Peyer's patch (tissue), 4 donors: Measurements from ENCODE around the gene PRSS33. TPM values are rescaled to one million over a fixed set of nuclear protein-coding genes. Genes with fewer than 3 reads are reported as not detected.

ENCODE experiments used
- DNase-seq, 3 donors: peaks; one replicate each; pipeline ENCODE4 v3.0.0-alpha.2; 2017 to 2019
- H3K27ac ChIP-seq, 4 donors: fragments of 200-600 bp; sonication (generic); one replicate each; pipeline ENCODE4 v1.5.1; 2016 to 2019
- H3K27me3 ChIP-seq, 2 donors: fragments of 200-600 bp; sonication (generic); one replicate each; pipeline ENCODE4 v1.5.1; 2019
- H3K36me3 ChIP-seq, 3 donors: fragments of 200-600 bp; sonication (generic); one replicate each; pipeline ENCODE4 v1.5.1; 2016 to 2019
- H3K4me1 ChIP-seq, 4 donors: fragments of 200-600 bp; sonication (generic); one replicate each; pipeline ENCODE4 v1.5.1; 2016 to 2019
- H3K4me3 ChIP-seq, 4 donors: fragments of 200-600 bp; sonication (generic); 1 replicate in 3 of 4; 2 replicates in 1 of 4; pipeline ENCODE4 v1.5.1; 2016 to 2019; ENCODE audit warnings: mild to moderate bottlenecking in 1 of 4
- H3K9me3 ChIP-seq, 4 donors: fragments of 200-600 bp; sonication (generic); one replicate each; pipeline ENCODE4 v1.5.1; 2016 to 2019; ENCODE audit warnings: mild to moderate bottlenecking in 1 of 4
- CTCF ChIP-seq, 6 experiments: fragments of 450-650 bp in 4 of 6; fragments of 200-600 bp in 2 of 6; sonication (generic) in 1 of 6; IDR thresholded peaks; one replicate each; pipeline ENCODE4 v1.5.1; 2017 to 2019; ENCODE audit warnings: antibody characterized with exemption in 6 of 6, mild to moderate bottlenecking in 3 of 6, moderate library complexity in 1 of 6
- POLR2A ChIP-seq, 2 donors: fragments of 450-650 bp; IDR thresholded peaks; one replicate each; pipeline ENCODE4 v1.5.1; 2017; ENCODE audit warnings: antibody characterized with exemption in 2 of 2, mild to moderate bottlenecking in 2 of 2, moderate library complexity in 2 of 2
- total RNA-seq, 4 donors: library from RNA; depleted of rRNA; stranded (reverse); fragments of >200 nt; gene quantifications; one replicate each; pipeline ENCODE4 v1.1.0, GENCODE V29; 2016

The PRSS33 gene
- total RNA-seq, 4 donors from 2014 or later: not detected

DNA sequence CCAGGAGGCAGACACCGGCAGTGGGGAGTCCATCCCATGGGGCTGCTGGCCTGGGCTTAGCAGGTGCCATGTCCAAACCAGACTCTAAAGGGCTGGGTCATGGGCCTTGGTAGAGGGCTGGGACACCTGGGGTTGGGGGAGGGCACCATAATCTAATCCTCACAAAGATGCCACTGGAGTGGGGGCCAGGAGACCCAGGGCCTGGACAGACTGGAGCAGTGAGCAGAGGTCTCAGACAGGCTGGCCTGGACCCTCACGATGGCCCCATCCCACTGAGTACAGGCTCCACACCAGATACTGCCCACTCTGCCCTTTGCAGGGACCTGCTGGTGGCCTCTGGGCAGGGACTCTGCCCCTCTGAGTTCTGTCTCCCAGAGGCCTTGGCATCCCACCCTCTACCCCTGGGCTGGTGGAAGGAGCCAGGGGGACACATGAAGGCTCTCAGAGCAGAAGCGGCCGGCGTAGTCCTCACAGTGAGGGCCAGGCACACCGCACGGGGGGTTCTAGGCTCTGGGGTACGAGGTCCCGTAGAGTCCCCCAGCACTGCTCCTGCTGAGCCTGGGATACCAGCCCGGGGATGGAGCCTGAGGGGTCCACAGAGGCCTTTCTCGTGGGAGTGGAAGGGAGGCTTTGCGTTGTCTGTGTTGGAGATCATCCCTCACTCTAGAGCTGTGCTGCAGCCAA, 44.9 kb downstream of the PRSS33 start:
- TF ChIP-seq CTCF (IDR thresholded peaks at IDR 0.05) (no peak), POLR2A (IDR thresholded peaks at IDR 0.05) (no peak)
- DNase-seq: no peak
- Histone ChIP-seq H3K27me3 (no peaks in the 10 kb centered on the region), H3K4me1 (no peaks in the 10 kb centered on the region), H3K36me3 (no peaks in the 10 kb centered on the region), H3K9me3 (no peaks in the 10 kb centered on the region), H3K27ac (no peak overlapping the region), H3K4me3 (no peak overlapping the region)

- no peak overlapping the region for H3K27ac ChIP-seq
- H3K9me3 ChIP-seq: no peaks in the 10 kb centered on the region
- no peak for TF ChIP-seq POLR2A (IDR thresholded peaks at IDR 0.05)
- no peak for TF ChIP-seq CTCF (IDR thresholded peaks at IDR 0.05)
- no peaks in the 10 kb centered on the region for H3K27me3 ChIP-seq
- no peak overlapping the region for H3K4me3 ChIP-seq
- no peak for DNase-seq
- H3K4me1 ChIP-seq: no peaks in the 10 kb centered on the region
- H3K36me3 ChIP-seq: no peaks in the 10 kb centered on the region
Observed at GRCh38 chr16:2741168-2741567, 46.2 kb downstream of the PRSS33 start.

GRCh38 chr16:2740476-2740875, 46.9 kb downstream of the PRSS33 start:
- DNase-seq: no peak
- Histone ChIP-seq H3K9me3 (no peaks in the 10 kb centered on the region), H3K36me3 (no peaks in the 10 kb centered on the region), H3K27ac (no peak overlapping the region), H3K4me1 (no peaks in the 10 kb centered on the region), H3K4me3 (no peak overlapping the region), H3K27me3 (no peaks in the 10 kb centered on the region)
- TF ChIP-seq POLR2A (IDR thresholded peaks at IDR 0.05): no peak
- no peak for TF ChIP-seq CTCF (IDR thresholded peaks at IDR 0.05)

GRCh38 chr16:2739625-2740430, 47.5 kb downstream of the PRSS33 start:
- no peak for TF ChIP-seq CTCF (IDR thresholded peaks at IDR 0.05)
- no peak for TF ChIP-seq POLR2A (IDR thresholded peaks at IDR 0.05)
- Histone ChIP-seq H3K9me3 (no peaks in the 10 kb centered on the region), H3K36me3 (no peaks in the 10 kb centered on the region), H3K27ac (no peak overlapping the region), H3K4me3 (no peak overlapping the region), H3K4me1 (no peaks in the 10 kb centered on the region), H3K27me3 (no peaks in the 10 kb centered on the region)
- DNase-seq: no peak

DNA sequence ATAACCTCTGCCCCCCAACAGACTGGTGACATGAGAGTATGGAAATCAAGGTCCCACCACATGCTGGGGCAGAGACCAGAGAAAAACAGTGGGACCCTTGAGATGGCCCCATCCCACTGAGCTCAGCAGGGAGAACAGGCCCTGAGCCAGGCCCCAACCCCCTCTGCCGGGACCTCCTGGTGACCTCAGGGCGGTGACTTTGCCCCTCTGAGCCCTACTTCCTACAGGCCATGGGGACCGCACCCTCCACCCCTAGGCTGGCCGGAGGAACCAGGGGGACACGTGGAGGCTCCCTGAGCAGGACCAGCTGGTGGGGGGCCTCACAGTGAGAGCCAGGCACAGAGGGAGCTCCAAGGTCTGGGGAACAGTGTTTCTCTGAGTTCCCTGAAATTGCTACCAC, 48.7 kb downstream of the PRSS33 start:
- no peak overlapping the region for H3K27ac ChIP-seq
- no peak for TF ChIP-seq CTCF (IDR thresholded peaks at IDR 0.05)
- TF ChIP-seq POLR2A (IDR thresholded peaks at IDR 0.05): no peak
- no peak for DNase-seq
- H3K4me3 ChIP-seq: no peak overlapping the region
- no peaks in the 10 kb centered on the region for H3K4me1 ChIP-seq
- no peaks in the 10 kb centered on the region for H3K36me3 ChIP-seq
- no peaks in the 10 kb centered on the region for H3K9me3 ChIP-seq
- H3K27me3 ChIP-seq: no peaks in the 10 kb centered on the region
